Measurements from ENCODE around the gene PIK3R5.

PIK3R5 gene

GRCh38 chr17:8951206-8951605 is 14.3 kb downstream of the PIK3R5 start:
- no peak for DNase-seq

DNA sequence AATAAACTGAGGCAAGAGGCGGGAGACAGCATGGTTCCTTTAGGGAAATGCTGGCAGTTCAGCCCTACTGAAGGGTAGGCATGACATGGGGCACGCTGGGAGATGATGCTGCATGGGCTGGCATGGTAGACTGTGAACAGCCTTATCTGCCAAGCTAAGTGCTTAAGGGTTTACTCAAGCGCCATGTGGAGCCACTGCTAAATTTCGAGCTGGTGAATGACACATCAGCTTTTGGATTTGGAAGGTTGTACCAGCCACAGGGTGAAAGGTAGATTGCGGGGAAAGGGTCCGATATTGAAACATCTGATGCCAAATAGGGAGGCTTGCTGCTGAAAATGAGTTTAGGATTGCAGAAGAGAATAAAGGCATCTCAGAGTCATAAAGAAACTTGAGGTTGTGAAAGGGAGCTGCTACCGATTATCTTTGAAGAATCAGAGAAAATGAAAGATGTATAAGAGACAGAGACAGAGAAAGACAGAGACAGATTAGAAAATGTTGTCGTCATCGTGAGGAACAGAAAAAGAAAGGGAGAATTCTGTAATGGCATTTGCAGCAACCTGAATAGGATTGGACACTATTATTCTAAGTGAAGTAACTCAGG is 16.3 kb downstream of the PIK3R5 start:
- DNase-seq = no peak

DNA sequence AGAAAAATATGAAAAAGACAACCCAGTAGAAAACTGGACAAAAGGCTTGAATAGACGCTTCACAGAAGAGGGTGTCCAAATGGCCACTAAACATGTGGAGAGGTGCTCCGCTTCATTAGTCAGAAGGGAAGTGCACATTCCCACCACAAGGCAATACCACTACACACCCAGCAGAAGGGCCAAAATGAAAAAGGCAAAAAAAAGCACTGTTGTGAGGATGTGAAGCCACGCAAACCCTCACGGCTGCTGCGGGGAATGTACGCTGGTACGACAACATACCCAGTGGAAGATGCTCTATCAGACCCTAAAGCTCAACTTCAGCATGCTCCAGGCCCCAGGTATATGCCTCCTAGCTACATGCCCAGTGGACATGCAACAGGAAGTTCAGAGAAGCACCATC is 17.0 kb downstream of the PIK3R5 start:
- no peak for DNase-seq

DNA sequence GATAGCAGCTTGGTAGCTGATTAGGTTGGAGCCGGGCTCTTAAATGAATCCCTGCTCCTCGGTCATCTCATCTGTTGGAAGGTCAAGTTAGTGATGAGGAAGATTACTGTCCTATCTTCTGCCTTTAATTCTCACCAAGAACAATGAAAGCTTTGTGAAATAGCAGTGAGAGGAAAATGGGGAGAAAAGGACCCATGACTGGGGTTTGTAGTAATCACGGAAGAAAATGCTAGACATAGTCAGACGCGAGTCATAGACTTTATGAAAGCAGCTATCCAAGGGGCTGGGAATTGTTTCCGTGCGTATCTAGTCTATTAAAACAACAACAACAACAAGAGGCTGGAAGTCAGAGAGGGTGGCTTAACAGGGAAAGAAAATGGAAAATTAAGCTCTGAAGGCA is 18.3 kb downstream of the PIK3R5 start:
- DNase-seq = no peak

DNA sequence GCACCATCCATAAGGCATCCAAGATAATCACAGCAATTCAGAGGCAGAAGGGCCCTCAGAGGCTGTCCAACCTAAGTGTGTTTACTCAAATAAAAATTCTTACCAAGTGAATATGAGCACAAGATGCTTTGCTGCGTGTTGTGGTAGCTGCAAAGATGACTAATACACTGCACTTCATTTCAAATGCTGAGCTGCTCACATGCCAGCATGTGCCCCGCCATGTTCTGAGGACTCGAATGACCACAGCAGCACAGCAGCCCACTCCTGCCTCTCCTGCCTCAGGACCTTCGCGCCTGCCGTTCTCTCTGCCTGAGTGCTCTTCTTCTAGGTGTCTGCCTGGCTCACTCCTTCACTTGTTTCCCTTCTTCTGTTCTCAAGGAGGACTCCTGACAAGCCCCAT is 19.0 kb downstream of the PIK3R5 start:
- no peak for DNase-seq

DNA sequence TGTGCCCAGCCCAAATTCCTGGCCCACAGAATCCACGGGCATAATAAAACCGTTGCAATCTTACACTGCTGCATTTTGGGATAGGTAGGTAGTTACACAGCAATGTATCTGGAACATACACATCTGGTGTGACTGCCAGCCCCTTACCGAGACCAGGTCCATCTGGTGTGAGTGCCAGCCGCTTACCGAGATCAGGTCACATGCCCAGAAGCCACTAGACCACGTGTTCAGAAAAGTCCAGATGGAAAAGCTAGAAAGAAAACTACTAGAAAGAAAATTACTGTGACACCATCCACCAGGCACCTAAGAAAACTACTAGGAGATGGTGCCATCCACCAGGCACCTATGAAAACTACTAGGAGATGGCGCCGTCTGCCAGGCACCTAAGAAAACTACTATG is 19.4 kb downstream of the PIK3R5 start:
- no peak for DNase-seq

DNA sequence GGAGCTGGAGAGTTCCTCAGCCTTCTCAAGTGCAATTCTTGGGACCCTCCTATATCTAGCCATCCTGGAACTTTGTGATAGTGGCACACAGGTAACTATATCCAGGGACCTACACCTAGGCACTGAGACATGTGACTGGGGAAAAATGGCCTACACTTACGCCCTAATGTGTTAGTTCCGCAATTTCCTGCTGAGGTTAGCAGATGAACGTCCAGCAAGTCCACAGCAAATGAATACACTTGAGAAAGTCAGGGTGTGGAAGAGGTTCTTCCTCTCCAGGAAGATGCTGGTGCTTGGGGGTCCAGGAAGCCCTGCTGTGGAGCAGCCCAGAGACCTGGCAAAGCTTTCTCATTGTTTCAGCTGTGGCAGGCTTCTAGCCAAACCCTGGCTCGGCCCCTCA is 20.8 kb downstream of the PIK3R5 start:
- DNase-seq = no peak

GRCh38 chr17:8944083-8944482 is 21.4 kb downstream of the PIK3R5 start:
- DNase-seq = no peak

DNA sequence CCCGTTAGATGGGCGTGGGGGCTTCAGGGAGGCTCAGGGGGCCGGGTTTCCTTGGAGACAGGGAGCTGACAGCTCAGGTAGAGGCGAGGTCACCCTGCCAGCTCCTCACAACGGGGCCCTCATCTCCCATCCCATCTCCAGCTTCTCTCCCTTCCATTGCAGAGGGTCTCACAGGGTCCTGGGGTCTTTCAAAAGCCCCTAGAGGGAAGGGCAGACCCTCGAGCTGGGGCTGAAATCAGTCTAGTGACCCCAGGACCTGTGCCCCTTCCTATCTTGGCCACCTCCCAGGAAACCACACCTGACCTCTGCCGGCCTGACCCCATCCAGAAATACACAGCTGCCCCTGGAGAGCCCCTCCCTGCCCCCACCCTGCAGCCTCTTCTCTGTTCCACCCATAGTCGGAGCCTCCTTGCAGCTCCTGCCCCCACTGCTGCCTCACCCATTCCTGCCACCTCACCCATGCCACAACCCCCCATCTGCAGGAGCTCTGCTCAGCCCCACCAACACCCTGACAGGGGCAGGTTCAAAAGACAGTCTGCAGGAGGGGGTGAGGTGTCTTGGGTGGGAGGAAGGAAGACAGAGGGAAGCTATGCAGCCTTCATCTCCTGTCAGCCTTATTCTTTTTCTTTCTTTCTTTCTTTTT is 23.4 kb downstream of the PIK3R5 start:
- DNase-seq = no peak

DNA sequence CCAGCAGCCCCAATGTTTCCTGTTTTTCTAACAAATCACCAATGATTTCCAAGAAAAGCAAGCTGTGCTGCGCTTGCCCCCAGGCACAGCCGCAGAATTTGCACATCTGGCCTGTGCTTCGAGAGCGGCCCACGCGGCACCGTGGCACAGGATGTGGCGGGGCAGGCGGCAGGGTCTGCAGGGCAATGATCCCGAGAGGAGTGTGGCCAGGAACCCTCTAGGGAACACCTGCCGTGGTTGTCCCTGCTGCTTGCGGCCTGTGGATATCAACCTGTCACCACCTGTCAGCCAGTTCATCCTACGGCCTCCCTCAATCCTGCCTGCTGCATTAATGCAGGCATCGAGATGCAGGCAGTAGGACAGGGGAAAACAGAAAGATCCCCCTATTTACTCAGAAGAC is 24.0 kb downstream of the PIK3R5 start:
- DNase-seq = no peak

DNA sequence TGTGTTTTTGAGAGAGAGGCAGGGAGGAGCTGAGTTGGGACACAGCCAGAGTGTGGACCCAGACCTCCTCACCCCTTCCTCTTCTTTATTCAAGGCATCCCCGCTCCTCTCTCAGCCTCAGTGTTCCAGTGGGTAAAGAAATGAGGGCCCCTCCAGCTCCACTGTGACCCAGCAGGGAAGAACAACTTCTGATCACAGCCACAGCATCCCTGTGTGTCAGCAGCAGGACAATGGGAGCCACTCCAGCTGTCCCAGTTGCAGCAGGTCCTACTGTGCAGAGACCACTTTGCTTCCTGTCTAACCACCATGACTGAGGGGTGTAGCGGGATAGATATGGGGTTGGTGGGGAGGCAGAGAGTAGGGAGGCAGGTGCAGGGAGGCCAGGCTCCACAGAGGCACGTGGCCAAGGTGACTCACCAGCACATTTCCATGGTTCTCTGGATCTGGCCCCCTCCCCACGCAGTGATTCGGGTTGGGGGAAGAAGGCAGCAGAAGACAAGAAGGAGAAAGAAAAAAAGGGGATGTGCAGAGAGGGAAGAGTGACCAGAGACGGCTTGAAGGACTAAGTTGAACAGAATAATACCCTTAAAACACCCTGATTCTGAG is 24.5 kb downstream of the PIK3R5 start:
- DNase-seq = no peak

- DNase-seq = no peak
Observed at GRCh38 chr17:8939496-8940334, 25.8 kb downstream of the PIK3R5 start.

GRCh38 chr17:8938933-8939332 is 26.6 kb downstream of the PIK3R5 start:
- DNase-seq = no peak

GRCh38 chr17:8935191-8935590 is 30.3 kb downstream of the PIK3R5 start:
- no peak for DNase-seq

DNA sequence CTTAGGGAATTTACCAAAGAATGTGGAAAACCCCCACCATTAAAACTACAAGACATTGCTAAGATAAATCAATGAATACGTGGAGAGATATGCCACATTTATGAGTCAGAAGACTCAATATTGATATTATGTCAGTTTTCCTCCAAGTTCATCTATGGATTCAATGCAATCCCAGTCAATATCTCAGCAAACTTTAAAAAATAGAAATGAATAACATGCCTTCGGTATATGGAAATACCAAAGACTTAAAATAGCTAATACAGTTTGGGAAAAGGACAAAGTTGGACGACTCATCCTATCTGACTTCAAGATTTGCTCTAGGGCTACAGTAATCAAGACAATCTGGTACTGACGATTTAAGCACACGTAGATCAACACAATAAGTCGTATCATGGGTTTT is 31.2 kb downstream of the PIK3R5 start:
- no peak for DNase-seq

- DNase-seq = no peak
Observed at GRCh38 chr17:8930649-8931048, 34.9 kb downstream of the PIK3R5 start.

DNA sequence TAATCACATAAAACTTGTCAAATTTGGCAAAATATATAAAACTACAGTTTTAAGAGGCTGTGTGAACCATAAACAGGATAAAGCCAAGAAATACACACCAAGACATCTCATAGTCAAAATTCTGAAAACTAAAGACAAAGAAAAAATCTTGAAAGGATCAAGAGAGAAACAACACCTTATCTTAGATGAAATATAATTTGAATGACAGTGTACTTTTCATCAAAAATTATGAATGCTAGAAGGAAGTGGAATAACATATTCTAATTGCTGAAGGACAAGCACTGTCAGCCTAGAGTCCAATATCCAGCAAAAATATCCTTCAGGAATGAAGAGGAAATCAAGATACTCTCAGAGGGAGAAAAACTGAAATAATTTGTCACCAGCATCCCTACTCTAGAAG is 37.2 kb downstream of the PIK3R5 start:
- DNase-seq = no peak

- no peak for DNase-seq
Observed at GRCh38 chr17:8927395-8927794, 38.1 kb downstream of the PIK3R5 start.

DNA sequence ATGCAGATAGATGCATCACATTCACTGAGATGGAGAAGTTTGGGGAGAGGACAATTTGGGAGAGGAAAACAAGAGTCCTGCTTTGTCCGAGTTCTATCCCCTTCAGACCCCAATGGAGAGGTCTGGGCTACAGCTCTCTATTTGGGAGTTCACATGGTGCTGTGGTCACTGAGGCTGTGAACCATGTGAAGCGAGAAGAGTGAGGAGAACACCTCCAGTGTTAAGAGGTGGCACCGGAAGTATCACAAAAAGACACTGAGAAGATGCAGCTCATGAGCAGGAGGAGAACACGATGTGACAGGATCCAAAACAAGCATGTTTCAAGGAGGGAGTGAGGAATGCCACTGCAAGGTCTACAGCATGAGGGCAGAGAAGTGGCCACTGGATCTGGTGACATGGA is 39.7 kb downstream of the PIK3R5 start:
- no peak for DNase-seq

DNA sequence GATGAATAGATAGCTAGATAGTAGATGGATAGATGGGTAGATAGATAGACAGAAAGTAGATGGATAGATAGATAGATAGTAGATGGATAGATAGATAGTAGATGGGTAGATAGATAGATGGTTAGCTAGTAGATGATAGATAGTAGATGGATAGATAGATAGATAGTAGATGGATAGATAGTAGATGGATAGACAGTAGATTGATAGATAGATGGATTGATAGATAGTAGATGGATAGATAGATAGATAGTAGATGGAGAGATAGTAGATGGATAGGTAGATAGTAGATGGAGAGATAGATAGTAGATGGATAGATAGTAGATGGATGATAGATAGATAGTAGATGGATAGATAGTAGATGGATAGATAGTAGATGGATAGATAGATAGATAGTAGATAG is 40.4 kb downstream of the PIK3R5 start:
- no peak for DNase-seq

- no peak for DNase-seq
Observed at GRCh38 chr17:8924595-8924994, 40.9 kb downstream of the PIK3R5 start.

DNA sequence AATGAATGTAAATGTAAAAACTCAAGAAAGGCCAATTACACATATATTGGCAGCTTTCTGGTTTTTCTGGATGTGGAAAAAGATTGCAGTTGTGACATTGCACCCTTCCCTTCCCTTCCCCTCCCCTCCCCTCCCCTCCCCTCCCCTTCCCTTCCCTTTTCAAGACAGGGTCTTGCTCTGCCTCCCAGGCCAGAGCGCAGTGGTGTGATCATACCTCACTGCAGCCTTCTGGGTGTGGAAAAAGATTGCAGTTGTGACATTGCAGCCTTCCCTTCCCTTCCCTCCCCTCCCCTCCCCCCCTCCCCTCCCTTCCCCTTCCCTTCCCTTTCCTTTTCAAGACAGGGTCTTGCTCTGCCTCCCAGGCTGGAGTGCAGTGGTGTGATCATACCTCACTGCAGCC is 41.7 kb downstream of the PIK3R5 start:
- no peak for DNase-seq

GRCh38 chr17:8922928-8923327 is 42.6 kb downstream of the PIK3R5 start:
- no peak for DNase-seq

DNA sequence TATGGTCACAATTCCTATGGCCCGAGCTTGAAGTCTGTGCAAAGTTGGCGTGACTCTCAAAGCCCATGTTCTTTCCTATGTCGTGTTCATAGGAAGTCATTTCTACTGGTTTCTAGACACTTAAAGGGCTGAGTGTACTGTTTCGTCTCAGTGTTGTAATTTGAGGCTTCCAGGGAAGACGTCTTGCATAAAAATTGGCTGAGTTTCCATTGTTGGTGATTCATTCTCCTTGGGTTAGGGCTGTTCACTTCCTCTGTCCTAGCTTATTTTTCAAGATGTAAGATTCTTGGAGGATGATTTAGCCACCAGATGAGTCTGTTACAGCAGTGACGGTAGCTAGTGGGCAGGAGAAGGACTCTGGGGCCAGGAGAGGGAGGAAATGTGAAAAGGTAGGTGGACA is 43.1 kb downstream of the PIK3R5 start:
- DNase-seq = no peak
